HG03354 (cell line): ENCODE results near the gene RPP21.
"Not testable (repeated sequence)": the region's sequence is repeated elsewhere in the genome, so short reads cannot be mapped to it uniquely, and the experiment has no call there.

ENCODE experiments used
- ATAC-seq: cut with Tn5 transposase; IDR thresholded peaks from one replicate; pipeline ENCODE4 v1.9.1; 2021; ENCODE audit warnings: mild to moderate bottlenecking; ENCODE audit not compliant: unreplicated experiment, poor library complexity, severe bottlenecking

Gene RPP21

GRCh38 chr6:30363459-30363858 is 18.5 kb downstream of the RPP21 start:
- ATAC-seq, result no peak

GRCh38 chr6:30364591-30364990 is 19.6 kb downstream of the RPP21 start:
- no peak for ATAC-seq

GRCh38 chr6:30369280-30369679 is 24.3 kb downstream of the RPP21 start:
- ATAC-seq, result not testable (repeated sequence)

GRCh38 chr6:30378290-30378937 is 33.5 kb downstream of the RPP21 start:
- ATAC-seq, result no peak

GRCh38 chr6:30380464-30380863 is 35.5 kb downstream of the RPP21 start:
- no peak for ATAC-seq

GRCh38 chr6:30386166-30386565 is 41.2 kb downstream of the RPP21 start:
- ATAC-seq, result no peak

- no peak for ATAC-seq
These were observed 46.3 kb downstream of the RPP21 start for GRCh38 chr6:30391240-30391639.

GRCh38 chr6:30394139-30394538 is 49.2 kb downstream of the RPP21 start:
- no peak for ATAC-seq
